Neuronal stem cell (in vitro differentiated cells): ENCODE data around the gene TMEM59L.

Experiments
- DNase-seq: peaks from one replicate; pipeline ENCODE4 v3.0.0-alpha.2; 2013; ENCODE audit warnings: low spot score
- H2AFZ ChIP-seq: one replicate; pipeline ENCODE4 v1.6.1; 2013; ENCODE audit warnings: mild to moderate bottlenecking, low read length, inconsistent platforms
- H2AK5ac ChIP-seq: 2 replicates; pipeline ENCODE4 v1.6.1; 2013; ENCODE audit warnings: low read depth, mild to moderate bottlenecking, inconsistent platforms, low read length, moderate library complexity, mixed read lengths
- H2BK120ac ChIP-seq: 2 replicates; pipeline ENCODE4 v1.6.1; 2013; ENCODE audit warnings: low read depth, mild to moderate bottlenecking, inconsistent platforms, low read length, moderate library complexity, mixed read lengths
- H2BK12ac ChIP-seq: one replicate; pipeline ENCODE4 v1.6.1; 2013; ENCODE audit warnings: low read length, inconsistent platforms
- H2BK15ac ChIP-seq: 2 replicates; pipeline ENCODE4 v1.6.1; 2013; ENCODE audit warnings: mild to moderate bottlenecking, low read length, inconsistent platforms, mixed read lengths
- H2BK5ac ChIP-seq: one replicate; pipeline ENCODE4 v1.6.1; 2013; ENCODE audit warnings: inconsistent platforms, mild to moderate bottlenecking, low read length, moderate library complexity
- H3K14ac ChIP-seq: one replicate; pipeline ENCODE4 v1.6.1; 2013; ENCODE audit warnings: low read length, inconsistent platforms
- H3K18ac ChIP-seq: 2 replicates; pipeline ENCODE4 v1.6.1; 2013; ENCODE audit warnings: low read length, inconsistent platforms
- H3K23ac ChIP-seq: 2 replicates; pipeline ENCODE4 v1.6.1; 2013; ENCODE audit warnings: low read depth, mild to moderate bottlenecking, mixed read lengths, low read length, inconsistent platforms; ENCODE audit not compliant: poor library complexity
- H3K27ac ChIP-seq: replicated peaks from 3 replicates; pipeline ENCODE4 v1.5.1; 2013; ENCODE audit warnings: low read length, inconsistent platforms
- H3K27me3 ChIP-seq, 3 experiments: 2 replicates each; pipeline ENCODE4 v1.6.1; 2013; ENCODE audit warnings: low read length in 3 of 3, mild to moderate bottlenecking in 2 of 3, inconsistent platforms in 1 of 3, low read depth in 1 of 3, mixed read lengths in 1 of 3, moderate library complexity in 1 of 3; ENCODE audit not compliant: control insufficient read depth in 3 of 3, insufficient read depth in 3 of 3
- H3K36me3 ChIP-seq, 2 donors: replicated peaks in 1 of 2; 2 replicates each; pipeline ENCODE4 v1.6.1; 2013; ENCODE audit warnings: low read length in 2 of 2; ENCODE audit not compliant: control insufficient read depth in 2 of 2, insufficient read depth in 2 of 2
- H3K4ac ChIP-seq: 2 replicates; pipeline ENCODE4 v1.6.1; 2013; ENCODE audit warnings: inconsistent platforms, mild to moderate bottlenecking, low read length, moderate library complexity
- H3K4me1 ChIP-seq, 2 donors: 1 replicate in 1 of 2; 2 replicates in 1 of 2; pipeline ENCODE4 v1.6.1; 2013; ENCODE audit warnings: low read length in 2 of 2, low read depth in 1 of 2; ENCODE audit not compliant: control insufficient read depth in 2 of 2, insufficient read depth in 1 of 2
- H3K4me2 ChIP-seq: one replicate; pipeline ENCODE4 v1.6.1; 2013; ENCODE audit warnings: mild to moderate bottlenecking, low read length, inconsistent platforms; ENCODE audit not compliant: insufficient read depth, poor library complexity, severe bottlenecking
- H3K4me3 ChIP-seq, 2 donors: 2 replicates each; pipeline ENCODE4 v1.5.1; 2013; ENCODE audit warnings: low read length in 2 of 2, mild to moderate bottlenecking in 2 of 2, inconsistent platforms in 1 of 2, moderate library complexity in 1 of 2
- H3K79me1 ChIP-seq: one replicate; pipeline ENCODE4 v1.6.1; 2013; ENCODE audit warnings: low read depth, mild to moderate bottlenecking, inconsistent platforms, low read length, moderate library complexity
- H3K9ac ChIP-seq: one replicate; pipeline ENCODE4 v1.6.1; 2013; ENCODE audit warnings: mild to moderate bottlenecking, low read depth, low read length, inconsistent platforms; ENCODE audit not compliant: poor library complexity
- H3K9me3 ChIP-seq, 2 donors: replicated peaks in 1 of 2; 2 replicates each; pipeline versions ENCODE3 to v1.6.1; 2013; ENCODE audit warnings: low read length in 2 of 2, mild to moderate bottlenecking in 2 of 2, inconsistent platforms in 1 of 2, low read depth in 1 of 2, mixed read lengths in 1 of 2, moderate library complexity in 1 of 2; ENCODE audit not compliant: control insufficient read depth in 2 of 2, insufficient read depth in 1 of 2
- H4K8ac ChIP-seq: one replicate; pipeline ENCODE4 v1.6.1; 2013; ENCODE audit warnings: low read depth, mild to moderate bottlenecking, inconsistent platforms, low read length, moderate library complexity
- H4K91ac ChIP-seq: one replicate; pipeline ENCODE4 v1.6.1; 2013; ENCODE audit warnings: low read length, low read depth, mild to moderate bottlenecking, inconsistent platforms; ENCODE audit not compliant: poor library complexity
- WGBS, 2 donors: extraction: QIAGEN DNeasy Blood & Tissue Kit; methylation state at CpG; one replicate each; pipeline ENCODE4 v1.1.7; 2013; ENCODE audit warnings: missing lambda C conversion rate in 2 of 2, mixed read lengths in 1 of 2; ENCODE audit not compliant: insufficient read length in 2 of 2, insufficient replicate concordance in 1 of 2; ENCODE audit errors: extremely low coverage in 2 of 2; 5-methylcytosine and 5-hydroxymethylcytosine counted together

Gene TMEM59L

DNA sequence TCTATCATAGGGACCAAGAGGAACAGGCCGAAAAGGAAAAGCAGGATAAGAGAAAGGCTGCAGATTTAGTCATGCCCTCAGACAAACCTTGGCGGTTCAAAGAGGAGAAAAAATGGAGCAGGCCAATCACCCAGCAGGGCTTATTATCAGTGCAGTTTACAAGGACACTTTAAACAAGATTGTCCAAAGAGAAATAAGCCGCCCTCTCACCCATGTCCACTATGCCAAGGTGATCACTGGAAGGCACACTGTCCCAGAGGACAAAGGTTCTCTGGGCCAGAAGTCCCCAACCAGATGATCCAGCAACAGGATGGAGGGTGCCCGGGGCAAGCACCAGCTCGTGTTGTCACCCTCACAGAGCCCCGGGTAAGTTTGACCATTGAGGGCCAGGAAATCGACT lies 32.4 kb upstream of the TMEM59L start:
- Histone ChIP-seq H2BK120ac (no peak overlapping the region), H3K79me1 (no peaks in the 10 kb centered on the region), H2AFZ (no peak overlapping the region), H4K91ac (no peak overlapping the region), H3K27me3 (no peaks in the 10 kb centered on the region), H3K14ac (no peak overlapping the region), H3K9me3 (no peaks in the 10 kb centered on the region), H3K18ac (no peak overlapping the region), H4K8ac (no peak overlapping the region), H3K4ac (no peak overlapping the region), H3K4me3 (no peak overlapping the region), H2BK12ac (no peak overlapping the region), H2AK5ac (peak overlapping the region; percentile 86), H3K27ac (no peak overlapping the region), H3K4me2 (no peak overlapping the region), H3K4me1 (no peaks in the 10 kb centered on the region), H3K9ac (no peak overlapping the region), H2BK5ac (no peak overlapping the region), H3K36me3 (peaks cover 7 to 26% of the 10 kb centered on the region in 2 donors), H2BK15ac (no peak overlapping the region), H3K23ac (no peak overlapping the region)
- no CpG with 5 or more reads among the region's 7 CpGs for WGBS, 2 donors
- DNase-seq, result no peak

DNA sequence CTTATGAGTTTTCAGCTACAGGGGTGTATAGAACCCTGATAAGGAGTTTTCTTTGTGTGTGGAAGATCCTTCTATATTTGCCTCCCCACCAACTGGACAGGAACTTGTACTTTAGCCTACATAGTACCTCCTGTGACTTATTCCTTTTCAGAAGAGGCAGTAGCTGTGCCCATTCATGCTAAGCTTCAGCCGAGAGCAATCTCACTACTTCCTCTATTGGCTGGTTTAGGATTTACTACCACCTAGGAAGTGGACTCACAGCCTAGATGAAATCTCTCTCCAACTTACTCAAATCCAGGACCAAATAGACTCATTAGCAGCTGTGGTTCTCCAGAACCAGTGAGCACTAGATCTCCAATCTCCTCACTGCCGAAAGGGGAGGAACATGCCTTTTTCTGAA lies 26.4 kb upstream of the TMEM59L start:
- DNase-seq, result no peak
- no peak overlapping the region for H4K91ac ChIP-seq
- no peak overlapping the region for H3K9ac ChIP-seq
- no peak overlapping the region for H3K18ac ChIP-seq
- no peak overlapping the region for H3K14ac ChIP-seq
- peaks cover 3 to 10% of the 10 kb centered on the region in 2 donors for H3K36me3 ChIP-seq
- H3K4ac ChIP-seq, result no peak overlapping the region
- H2BK120ac ChIP-seq, result no peak overlapping the region
- no peak overlapping the region for H2BK15ac ChIP-seq
- H3K79me1 ChIP-seq, result peaks cover 2% of the 10 kb centered on the region
- H3K23ac ChIP-seq, result no peak overlapping the region
- no peak overlapping the region for H4K8ac ChIP-seq
- no peak overlapping the region for H2AK5ac ChIP-seq
- peaks cover 5 to 9% of the 10 kb centered on the region in 2 donors for H3K4me1 ChIP-seq
- no peak overlapping the region for H2BK5ac ChIP-seq
- no peaks in the 10 kb centered on the region for H3K27me3 ChIP-seq
- H3K9me3 ChIP-seq, result no peaks in the 10 kb centered on the region
- no peak overlapping the region for H3K27ac ChIP-seq
- no peak overlapping the region for H3K4me3 ChIP-seq
- no peak overlapping the region for H2AFZ ChIP-seq
- WGBS, 2 donors, result no CpG with 5 or more reads among the region's 2 CpGs
- H2BK12ac ChIP-seq, result no peak overlapping the region
- H3K4me2 ChIP-seq, result no peak overlapping the region

DNA sequence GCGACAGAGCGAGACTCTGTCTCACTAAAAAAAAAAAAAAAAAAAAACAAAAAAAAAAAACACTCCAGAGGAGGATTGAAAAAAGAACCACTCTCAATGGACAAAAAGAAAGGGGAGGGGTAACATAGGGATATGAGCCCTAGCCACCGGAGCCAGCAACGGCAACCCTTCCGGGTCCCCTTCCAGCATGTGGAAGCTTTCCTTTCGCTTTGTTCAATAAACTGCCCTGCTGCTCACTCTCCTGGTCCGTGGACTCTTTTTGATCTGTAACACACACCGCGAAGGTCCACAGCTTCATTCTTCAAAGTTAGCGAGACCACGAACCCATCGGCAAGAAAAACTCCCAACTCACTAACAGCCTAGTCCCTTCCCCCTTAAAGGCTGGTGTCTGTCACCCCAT lies 25.1 kb upstream of the TMEM59L start:
- Histone ChIP-seq H2AK5ac (peak overlapping the region; percentile 3), H2AFZ (peak overlapping the region; percentile 98), H4K8ac (no peak overlapping the region), H4K91ac (no peak overlapping the region), H3K27me3 (no peaks in the 10 kb centered on the region), H3K23ac (no peak overlapping the region), H3K9me3 (no peaks in the 10 kb centered on the region), H2BK120ac (no peak overlapping the region), H3K4ac (no peak overlapping the region), H2BK12ac (no peak overlapping the region), H3K4me2 (no peak overlapping the region), H3K14ac (no peak overlapping the region), H3K18ac (peak overlapping the region; percentile 2), H3K4me3 (no peak overlapping the region), H3K9ac (no peak overlapping the region), H2BK5ac (peak overlapping the region; percentile 71), H3K79me1 (peaks cover 2% of the 10 kb centered on the region), H2BK15ac (peak overlapping the region; percentile 54), H3K4me1 (peaks cover 5 to 9% of the 10 kb centered on the region in 2 donors), H3K27ac (no peak overlapping the region), H3K36me3 (peaks cover 3 to 13% of the 10 kb centered on the region in 2 donors)
- WGBS, 2 donors, result no CpG with 5 or more reads among the region's 12 CpGs
- no peak for DNase-seq

DNA sequence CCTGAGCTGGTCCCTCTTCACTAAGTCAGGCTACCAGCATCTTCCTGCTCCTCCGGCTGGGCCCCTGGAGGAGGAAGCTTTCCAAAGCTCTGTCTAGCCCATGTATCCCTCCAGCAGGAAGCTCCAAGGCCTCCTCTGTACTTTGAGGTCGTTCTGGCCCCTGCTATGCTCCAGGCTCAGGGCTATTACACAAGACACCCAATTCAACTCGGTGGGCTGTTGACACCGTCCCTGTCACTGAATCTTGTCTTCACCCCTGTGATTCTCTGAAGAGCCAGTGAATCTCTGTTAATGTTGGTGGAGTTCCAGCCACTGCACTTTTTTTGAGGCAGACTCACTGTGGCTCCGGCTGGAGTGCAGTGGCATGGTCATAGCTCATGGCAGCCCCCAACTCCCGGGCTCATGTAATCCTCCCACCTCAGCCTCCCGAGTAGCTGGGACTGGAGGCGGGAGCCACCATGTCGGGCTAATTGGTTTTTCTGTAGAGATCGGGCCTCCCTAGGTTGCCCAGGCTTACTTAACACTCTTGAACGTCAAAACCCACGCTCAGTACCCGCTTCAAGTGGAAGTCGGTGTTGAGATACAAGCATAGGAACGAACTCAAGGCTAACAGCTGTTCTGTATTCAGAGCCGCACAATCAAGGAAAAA lies 24.6 kb upstream of the TMEM59L start:
- H3K27ac ChIP-seq, result peak overlapping the region; percentile 24
- no peaks in the 10 kb centered on the region for H3K9me3 ChIP-seq
- peak overlapping the region; percentile 54 for H2BK15ac ChIP-seq
- peak overlapping the region; percentile 20 for H3K18ac ChIP-seq
- peak overlapping the region; percentile 24 for H3K9ac ChIP-seq
- H2BK12ac ChIP-seq, result no peak overlapping the region
- peaks cover 3 to 13% of the 10 kb centered on the region in 2 donors for H3K36me3 ChIP-seq
- H4K91ac ChIP-seq, result no peak overlapping the region
- H2AK5ac ChIP-seq, result peak overlapping the region; percentile 25
- peak overlapping the region; percentile 99 for H3K4me2 ChIP-seq
- no CpG with 5 or more reads among the region's 16 CpGs for WGBS, 2 donors
- peak overlapping the region; percentile 1 for H3K14ac ChIP-seq
- H3K23ac ChIP-seq, result peak overlapping the region; percentile 100
- H3K4me3 ChIP-seq, result peak overlapping the region; percentile 84 to 92
- DNase-seq, result no peak
- H3K27me3 ChIP-seq, result no peaks in the 10 kb centered on the region
- no peak overlapping the region for H4K8ac ChIP-seq
- H3K4ac ChIP-seq, result no peak overlapping the region
- H2AFZ ChIP-seq, result peak overlapping the region; percentile 98
- H2BK120ac ChIP-seq, result no peak overlapping the region
- peaks cover 2% of the 10 kb centered on the region for H3K79me1 ChIP-seq
- peaks cover 5 to 9% of the 10 kb centered on the region in 2 donors for H3K4me1 ChIP-seq
- H2BK5ac ChIP-seq, result peak overlapping the region; percentile 71
